ENCODE measurements around the gene CFAP157.
A peak's percentile ranks its signal among the peaks of the same experiment; 100 is the strongest.

- peak; percentile 28 for TF ChIP-seq CTCF (IDR thresholded peaks at IDR 0.05; ENCODE audit: insufficient read depth, low read length, poor library complexity, severe bottlenecking)
- no peak for TF ChIP-seq EZH2phosphoT487 (conservative IDR thresholded peaks at IDR 0.05; ENCODE audit: low read length)
Measured at GRCh38 chr9:127707766-127708165, 978 bp downstream of the CFAP157 start.

All from SU-DHL-6 (cell line).